ENCODE data around the gene IFITM5. TPM values are rescaled to one million over a fixed set of nuclear protein-coding genes. Genes with fewer than 3 reads are reported as not detected.

IFITM5 gene
- total and polyA plus RNA-seq, 2 of the 8 experiments (the other 6 are each of a cell fraction or from before 2014, with no cell fraction given) = not detected

- TF ChIP-seq, protein P1, sequence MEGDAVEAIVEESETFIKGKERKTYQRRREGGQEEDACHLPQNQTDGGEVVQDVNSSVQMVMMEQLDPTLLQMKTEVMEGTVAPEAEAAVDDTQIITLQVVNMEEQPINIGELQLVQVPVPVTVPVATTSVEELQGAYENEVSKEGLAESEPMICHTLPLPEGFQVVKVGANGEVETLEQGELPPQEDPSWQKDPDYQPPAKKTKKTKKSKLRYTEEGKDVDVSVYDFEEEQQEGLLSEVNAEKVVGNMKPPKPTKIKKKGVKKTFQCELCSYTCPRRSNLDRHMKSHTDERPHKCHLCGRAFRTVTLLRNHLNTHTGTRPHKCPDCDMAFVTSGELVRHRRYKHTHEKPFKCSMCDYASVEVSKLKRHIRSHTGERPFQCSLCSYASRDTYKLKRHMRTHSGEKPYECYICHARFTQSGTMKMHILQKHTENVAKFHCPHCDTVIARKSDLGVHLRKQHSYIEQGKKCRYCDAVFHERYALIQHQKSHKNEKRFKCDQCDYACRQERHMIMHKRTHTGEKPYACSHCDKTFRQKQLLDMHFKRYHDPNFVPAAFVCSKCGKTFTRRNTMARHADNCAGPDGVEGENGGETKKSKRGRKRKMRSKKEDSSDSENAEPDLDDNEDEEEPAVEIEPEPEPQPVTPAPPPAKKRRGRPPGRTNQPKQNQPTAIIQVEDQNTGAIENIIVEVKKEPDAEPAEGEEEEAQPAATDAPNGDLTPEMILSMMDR (IDR thresholded peaks at IDR 0.05; ENCODE audit: control extremely low read depth in 1 of 3, insufficient read depth in 1 of 3, low read depth in 1 of 3, low read length in 3 of 3) = no peak
- TF ChIP-seq GABPA (IDR thresholded peaks at IDR 0.05; ENCODE audit: borderline replicate concordance, insufficient read depth, low read length) (no peak), CREB1 (IDR thresholded peaks at IDR 0.05) (no peak)
Observed at GRCh38 chr11:316891-317301, 17.6 kb upstream of the IFITM5 start (continued).
